GM23338 (cell line): ENCODE measurements around the gene ANP32A. TPM values are rescaled to one million over a fixed set of nuclear protein-coding genes. Genes with fewer than 3 reads are reported as not detected.
A peak's percentile ranks its signal among the peaks of the same experiment; 100 is the strongest.

Source experiments
- ATAC-seq: fragments of 200-7000 bp; cut with Tn5 transposase; 3 replicates; pipeline ENCODE4 v1.9.1; 2020
- DNase-seq: peaks from one replicate; pipeline ENCODE4 v3.0.0-alpha.2; 2015; ENCODE audit warnings: low spot score
- H2AFZ ChIP-seq: fragments of 200-600 bp; sonication (generic); 2 replicates; pipeline ENCODE4 v1.8.0; 2016; ENCODE audit warnings: antibody characterized with exemption, mild to moderate bottlenecking, moderate library complexity
- H3F3A ChIP-seq: fragments of 200-600 bp; sonication (generic); replicated peaks from 2 replicates; pipeline ENCODE4 v1.8.0; 2017; ENCODE audit warnings: antibody characterized with exemption, mixed run types, low read depth
- H3K27ac ChIP-seq: fragments of 200-600 bp; sonication (generic); 2 replicates; pipeline ENCODE4 v1.6.1; 2016; ENCODE audit warnings: low read depth
- H3K27me3 ChIP-seq: fragments of 200-600 bp; sonication (generic); 2 replicates; pipeline ENCODE4 v1.8.0; 2016; ENCODE audit warnings: mild to moderate bottlenecking, mixed run types, moderate library complexity; ENCODE audit not compliant: insufficient read depth
- H3K36me3 ChIP-seq: fragments of 200-600 bp; sonication (generic); 2 replicates; pipeline ENCODE4 v1.8.0; 2016; ENCODE audit warnings: mild to moderate bottlenecking; ENCODE audit not compliant: insufficient read depth
- H3K4me1 ChIP-seq: fragments of 200-600 bp; sonication (generic); 2 replicates; pipeline ENCODE4 v1.8.0; 2016; ENCODE audit warnings: mild to moderate bottlenecking, moderate library complexity; ENCODE audit not compliant: insufficient read depth
- H3K4me2 ChIP-seq: fragments of 200-600 bp; sonication (generic); 2 replicates; pipeline ENCODE4 v1.7.1; 2017; ENCODE audit warnings: mixed run types
- H3K4me3 ChIP-seq: fragments of 200-600 bp; sonication (generic); 2 replicates; pipeline ENCODE4 v1.6.1; 2016; ENCODE audit warnings: mixed run types
- H3K79me2 ChIP-seq: fragments of 200-600 bp; sonication (generic); replicated peaks from 2 replicates; pipeline ENCODE4 v1.8.0; 2017; ENCODE audit warnings: mild to moderate bottlenecking; ENCODE audit not compliant: insufficient read depth
- H3K9me2 ChIP-seq: fragments of 200-600 bp; sonication (generic); 2 replicates; pipeline ENCODE4 v1.8.0; 2017; ENCODE audit not compliant: insufficient read depth
- H4K20me1 ChIP-seq: fragments of 200-600 bp; sonication (generic); replicated peaks from 2 replicates; pipeline ENCODE4 v1.8.0; 2017; ENCODE audit warnings: mild to moderate bottlenecking; ENCODE audit not compliant: insufficient read depth
- H3K27ac Mint-ChIP-seq: 2 replicates; pipeline ENCODE4 v1.8.0; 2020; ENCODE audit warnings: inconsistent platforms, mild to moderate bottlenecking, moderate library complexity, mixed read lengths
- H3K27me3 Mint-ChIP-seq: 3 replicates; pipeline ENCODE4 v1.8.0; 2022; ENCODE audit warnings: low read depth, mild to moderate bottlenecking, moderate library complexity, mixed read lengths, inconsistent platforms; ENCODE audit not compliant: insufficient read depth, poor library complexity
- H3K36me3 Mint-ChIP-seq: 3 replicates; pipeline ENCODE4 v1.8.0; 2021; ENCODE audit warnings: low read depth, mild to moderate bottlenecking, inconsistent platforms, moderate library complexity, mixed read lengths
- H3K4me1 Mint-ChIP-seq: 3 replicates; pipeline ENCODE4 v1.8.0; 2020; ENCODE audit warnings: mild to moderate bottlenecking, inconsistent platforms, mixed read lengths
- H3K4me3 Mint-ChIP-seq: 3 replicates; pipeline ENCODE4 v1.8.0; 2021; ENCODE audit warnings: moderate library complexity, mild to moderate bottlenecking, inconsistent platforms, mixed read lengths
- H3K9me3 Mint-ChIP-seq: 3 replicates; pipeline ENCODE4 v1.8.0; 2020; ENCODE audit warnings: moderate library complexity, mild to moderate bottlenecking, inconsistent platforms, mixed read lengths
- CREB1 ChIP-seq: fragments of 250-450 bp; sonication (Bioruptor Pico); IDR thresholded peaks from 2 replicates; pipeline ENCODE4 v1.5.0; 2020; ENCODE audit warnings: low read depth, mild to moderate bottlenecking, moderate library complexity
- CTCF ChIP-seq, 2 experiments: fragments of 200-600 bp in 1 of 2; sonication (generic) in 1 of 2; conservative IDR thresholded peaks; 2 replicates each; pipeline versions ENCODE4 v1.5.1 to v1.6.1; 2016 to 2017; ENCODE audit warnings: antibody characterized with exemption in 2 of 2, low read depth in 2 of 2, mild to moderate bottlenecking in 2 of 2, moderate library complexity in 1 of 2
- JUNB ChIP-seq: IDR thresholded peaks from one replicate; pipeline ENCODE4 v1.6.1; 2016; ENCODE audit warnings: antibody characterized with exemption; ENCODE audit not compliant: unreplicated experiment
- STAT1 ChIP-seq: IDR thresholded peaks from one replicate; pipeline ENCODE4 v1.6.1; 2016; ENCODE audit warnings: antibody characterized with exemption; ENCODE audit not compliant: unreplicated experiment
- ZNF114 ChIP-seq: fragments of 250-450 bp; sonication (Bioruptor Pico); IDR thresholded peaks from 2 replicates; pipeline ENCODE4 v1.5.0; 2020; ENCODE audit warnings: mild to moderate bottlenecking, moderate library complexity
- microRNA-seq: library from miRNA; unstranded; fragments of <30 nt; microRNA quantifications from one replicate; pipeline ENCODE4, GENCODE V29; 2017
- polyA plus RNA-seq: library from polyadenylated mRNA; unstranded; fragments of >200 nt; fragmentation: Nextera tagmentation; extraction: Ambion mirVana; gene quantifications from 2 replicates; pipeline ENCODE4 v1.2.1, GENCODE V29; 2016
- small RNA-seq: library from RNA; depleted of rRNA; stranded (forward); fragments of <200 nt; gene quantifications from one replicate; pipeline ENCODE3, GENCODE V24; 2014; ENCODE audit warnings: low replicate concordance
- total RNA-seq: library from RNA; depleted of rRNA; stranded (reverse); fragments of >200 nt; shearing (Covaris generic); gene quantifications from 2 replicates; pipeline ENCODE4 v1.2.3, GENCODE V29; 2014; rRNA removed

ANP32A gene
- total and polyA plus RNA-seq, 2 experiments from 2014 or later: 204 to 304 TPM

DNA sequence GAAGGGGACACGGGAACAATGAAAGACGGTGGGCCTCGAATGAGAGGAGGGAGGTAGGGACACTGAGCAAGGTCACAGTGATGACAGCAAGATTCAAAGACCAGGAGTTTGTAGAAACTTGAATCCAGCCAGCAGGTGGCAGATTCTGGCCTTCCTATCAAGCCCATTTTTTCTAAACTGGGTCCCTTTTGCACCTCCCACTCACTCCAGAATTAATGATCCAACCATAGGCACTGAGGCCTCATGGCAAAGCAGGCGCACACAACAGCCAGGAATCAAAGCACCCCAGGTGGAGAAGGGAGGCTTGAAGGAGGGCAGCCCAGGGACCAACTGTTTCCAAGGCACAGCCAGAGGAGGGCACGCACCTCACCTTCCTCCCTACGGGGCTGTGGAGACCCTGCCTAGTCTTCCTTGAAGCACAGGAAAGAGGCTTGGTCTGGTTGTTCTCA lies 90.2 kb downstream of the ANP32A start:
- peak; percentile 78 for DNase-seq
- H2AFZ ChIP-seq: no peak overlapping the region

DNA sequence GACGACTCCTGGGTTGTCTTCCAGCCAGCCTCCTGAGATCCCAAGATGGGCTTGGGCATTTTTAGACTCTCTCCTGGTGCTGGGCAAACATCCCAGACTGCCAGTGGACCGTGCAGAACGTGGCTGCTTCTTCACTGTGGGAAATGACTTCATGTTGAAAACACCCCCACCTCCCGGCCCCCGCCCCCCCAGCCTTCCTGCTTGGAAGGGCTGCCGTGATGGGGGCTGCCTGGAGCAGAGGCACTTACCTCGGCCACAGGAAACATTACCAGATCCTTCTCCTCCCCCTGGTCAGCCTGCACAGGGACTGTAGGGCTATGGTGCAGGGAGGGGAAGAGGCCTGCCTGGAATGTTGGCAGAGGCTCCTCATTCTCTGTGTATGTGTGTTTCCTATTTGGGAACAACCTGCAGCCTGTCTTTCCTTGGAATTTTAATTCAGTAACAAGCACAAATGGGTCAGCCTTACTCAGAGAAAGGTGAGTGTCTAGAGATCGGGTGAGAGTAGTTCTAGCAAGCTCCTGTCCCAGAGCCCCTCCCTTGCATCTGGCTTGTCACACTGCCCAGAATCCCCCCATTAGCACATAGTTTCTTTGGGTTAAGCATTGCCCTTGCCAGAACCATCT lies 90.8 kb downstream of the ANP32A start:
- Histone ChIP-seq H3K4me2 (no peak overlapping the region), H3K79me2 (no peaks in the 10 kb centered on the region), H2AFZ (no peak overlapping the region), H3K4me3 (no peak overlapping the region), H3K27ac (no peak overlapping the region), H3K36me3 (no peaks in the 10 kb centered on the region), H4K20me1 (no peaks in the 10 kb centered on the region), H3K4me1 (no peaks in the 10 kb centered on the region), H3F3A (no peaks in the 10 kb centered on the region), H3K9me2 (no peaks in the 10 kb centered on the region), H3K27me3 (no peaks in the 10 kb centered on the region)
- no peaks in the 10 kb centered on the region for H3K9me3 Mint-ChIP-seq
- H3K27me3 Mint-ChIP-seq: peaks cover 6% of the 10 kb centered on the region
- no peak overlapping the region for H3K27ac Mint-ChIP-seq
- DNase-seq: no peak
- no peaks in the 10 kb centered on the region for H3K36me3 Mint-ChIP-seq
- no peak; the same call in 2 of the 3 replicates for ATAC-seq
- H3K4me3 Mint-ChIP-seq: no peak overlapping the region
- TF ChIP-seq JUNB (no peak), ZNF114 (no peak), STAT1 (no peak)
- peaks cover 16% of the 10 kb centered on the region for H3K4me1 Mint-ChIP-seq

More for the DNA sequence above, 90.2 kb downstream of the ANP32A start:
- H3K9me2 ChIP-seq: no peaks in the 10 kb centered on the region
- no peak overlapping the region for H3K4me3 Mint-ChIP-seq
- H3K36me3 Mint-ChIP-seq: no peaks in the 10 kb centered on the region
- no peaks in the 10 kb centered on the region for H4K20me1 ChIP-seq
- TF ChIP-seq CTCF (conservative IDR thresholded peaks at IDR 0.05; ENCODE audit: low read depth in 2 of 2) (peak; percentile 53 to 69), CREB1 (CRISPR knock-in tag) (no peak)
- H3F3A ChIP-seq: no peaks in the 10 kb centered on the region
- peaks cover 15% of the 10 kb centered on the region for H3K4me1 Mint-ChIP-seq
- no peaks in the 10 kb centered on the region for H3K27me3 ChIP-seq
- H3K9me3 Mint-ChIP-seq: no peaks in the 10 kb centered on the region
- H3K27me3 Mint-ChIP-seq: peaks cover 6% of the 10 kb centered on the region
- no peak overlapping the region for H3K27ac ChIP-seq
- H3K4me3 ChIP-seq: no peak overlapping the region
- peak; percentile 59 for ATAC-seq
- H3K27ac Mint-ChIP-seq: no peak overlapping the region
- no peaks in the 10 kb centered on the region for H3K79me2 ChIP-seq
- H3K4me1 ChIP-seq: no peaks in the 10 kb centered on the region
- no peak overlapping the region for H3K4me2 ChIP-seq
- no peaks in the 10 kb centered on the region for H3K36me3 ChIP-seq

Small RNA genes within 50 kb of the gene (microRNA-seq; reads per million reads assigned to microRNA genes)
- not detected for gene MIR4312

Small RNA genes within 50 kb of the gene (small RNA-seq; reads per million reads assigned to genes)
- gene MIR4312: not detected

Other genes with a start within 250 kb of the ANP32A start
- gene CORO2B, start 241.9 kb downstream of the ANP32A start, total RNA-seq: 2.8 and 4.6 TPM in 2 replicates
- 1.4 and 1.6 TPM in 2 replicates for gene CORO2B, start 241.9 kb downstream of the ANP32A start, polyA plus RNA-seq
- not detected in 2 replicates for gene SPESP1, start 109.6 kb upstream of the ANP32A start, total RNA-seq
- not detected in 2 replicates for gene SPESP1, start 109.6 kb upstream of the ANP32A start, polyA plus RNA-seq
- gene NOX5, start 193.8 kb upstream of the ANP32A start, total RNA-seq: 0.03 TPM in 1 of 2 replicates, not detected in the other
- not detected in 2 replicates for gene NOX5, start 193.8 kb upstream of the ANP32A start, polyA plus RNA-seq